Kidney glomerular epithelial cell (primary cell): ENCODE measurements around the gene KRTAP10-4.
"Not testable (repeated sequence)": the region's sequence is repeated elsewhere in the genome, so short reads cannot be mapped to it uniquely, and the experiment has no call there.

ENCODE experiments used
- DNase-seq: peaks from one replicate; lab custom pipeline; 2025; lab: John Stamatoyannopoulos, UW

Gene KRTAP10-4

DNA sequence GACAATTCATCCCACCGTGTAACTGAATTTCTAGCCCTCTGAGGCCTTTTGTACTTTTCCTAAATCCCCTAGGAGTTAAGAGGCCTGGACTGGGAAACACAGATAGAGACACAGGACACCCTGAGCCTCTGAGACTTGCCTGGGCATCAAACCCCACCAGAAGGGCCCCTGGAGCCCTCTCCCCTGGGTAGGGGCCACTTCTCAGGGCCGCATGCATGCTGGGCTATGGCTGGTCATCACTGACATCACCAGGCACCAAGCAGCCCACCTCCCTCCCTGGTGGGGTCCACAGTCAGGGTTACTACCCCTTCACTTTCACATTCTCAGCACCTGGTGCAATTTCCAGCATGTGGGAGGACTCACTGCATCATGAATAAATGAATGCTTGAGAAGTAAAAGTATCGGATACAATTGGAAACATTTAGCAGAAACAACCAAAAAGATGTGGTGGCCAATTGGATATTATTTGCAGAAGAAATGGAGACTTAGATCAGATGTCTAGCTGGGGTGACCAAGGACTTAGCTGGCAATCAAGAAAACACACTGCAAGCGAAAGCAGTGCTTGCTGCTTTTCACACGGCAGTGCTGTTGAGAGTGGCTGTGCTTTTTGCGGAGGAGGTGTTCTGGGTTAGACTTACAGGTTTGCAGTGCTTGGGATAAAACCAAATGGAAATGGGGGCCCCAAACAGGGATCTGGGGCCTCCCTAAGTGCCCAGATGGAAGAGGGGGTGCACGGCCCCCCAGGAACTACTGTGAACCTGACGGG, 25.9 kb downstream of the KRTAP10-4 start:
- no peak for DNase-seq

DNA sequence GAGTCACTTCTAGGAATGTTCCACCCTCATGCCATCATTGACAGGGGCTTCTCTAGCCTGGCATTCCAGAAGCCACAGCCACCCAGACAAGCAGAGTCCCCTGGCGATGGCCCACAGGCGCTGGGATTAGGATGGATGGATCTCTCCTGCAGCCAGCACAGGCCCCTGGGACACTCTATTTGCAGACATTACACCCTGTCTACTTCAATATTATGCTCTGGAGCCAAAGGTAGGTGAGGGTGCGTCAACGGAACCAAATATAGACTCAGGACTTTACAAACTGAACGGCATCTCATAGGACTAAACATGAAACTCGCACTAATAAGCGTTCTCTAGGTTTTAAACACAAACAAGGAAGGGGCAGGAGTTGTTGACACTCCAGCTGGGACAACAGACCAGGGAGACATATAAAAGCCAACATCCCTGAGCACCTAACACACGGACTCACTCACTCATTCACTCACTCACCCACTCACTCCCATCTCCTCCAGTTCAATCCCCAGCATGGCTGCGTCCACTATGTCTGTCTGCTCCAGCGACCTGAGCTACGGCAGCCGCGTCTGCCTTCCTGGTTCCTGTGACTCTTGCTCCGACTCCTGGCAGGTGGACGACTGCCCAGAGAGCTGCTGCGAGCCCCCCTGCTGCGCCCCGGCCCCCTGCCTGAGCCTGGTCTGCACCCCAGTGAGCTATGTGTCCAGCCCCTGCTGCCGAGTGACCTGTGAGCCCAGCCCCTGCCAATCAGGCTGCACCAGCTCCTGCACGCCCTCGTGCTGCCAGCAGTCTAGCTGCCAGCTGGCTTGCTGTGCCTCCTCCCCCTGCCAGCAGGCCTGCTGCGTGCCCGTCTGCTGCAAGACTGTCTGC, 26.8 kb downstream of the KRTAP10-4 start, which contains the start of gene KRTAP10-7:
TSS of gene KRTAP10-7 (plus strand) at position 480 of the 861 bp plus-strand sequence. CDS start at position 505, 25 bp downstream.
- DNase-seq = not testable (repeated sequence)

DNA sequence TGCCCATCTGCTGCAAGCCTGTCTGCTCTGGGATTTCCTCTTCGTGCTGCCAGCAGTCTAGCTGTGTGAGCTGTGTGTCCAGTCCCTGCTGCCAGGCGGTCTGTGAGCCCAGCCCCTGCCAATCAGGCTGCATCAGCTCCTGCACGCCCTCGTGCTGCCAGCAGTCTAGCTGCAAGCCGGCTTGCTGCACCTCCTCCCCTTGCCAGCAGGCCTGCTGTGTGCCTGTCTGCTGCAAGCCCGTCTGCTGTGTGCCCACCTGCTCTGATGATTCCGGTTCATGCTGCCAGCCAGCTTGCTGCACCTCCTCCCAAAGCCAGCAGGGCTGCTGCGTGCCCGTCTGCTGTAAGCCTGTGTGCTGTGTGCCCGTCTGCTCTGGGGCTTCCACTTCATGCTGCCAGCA, 27.6 kb downstream of the KRTAP10-4 start:
- DNase-seq = not testable (repeated sequence)

DNA sequence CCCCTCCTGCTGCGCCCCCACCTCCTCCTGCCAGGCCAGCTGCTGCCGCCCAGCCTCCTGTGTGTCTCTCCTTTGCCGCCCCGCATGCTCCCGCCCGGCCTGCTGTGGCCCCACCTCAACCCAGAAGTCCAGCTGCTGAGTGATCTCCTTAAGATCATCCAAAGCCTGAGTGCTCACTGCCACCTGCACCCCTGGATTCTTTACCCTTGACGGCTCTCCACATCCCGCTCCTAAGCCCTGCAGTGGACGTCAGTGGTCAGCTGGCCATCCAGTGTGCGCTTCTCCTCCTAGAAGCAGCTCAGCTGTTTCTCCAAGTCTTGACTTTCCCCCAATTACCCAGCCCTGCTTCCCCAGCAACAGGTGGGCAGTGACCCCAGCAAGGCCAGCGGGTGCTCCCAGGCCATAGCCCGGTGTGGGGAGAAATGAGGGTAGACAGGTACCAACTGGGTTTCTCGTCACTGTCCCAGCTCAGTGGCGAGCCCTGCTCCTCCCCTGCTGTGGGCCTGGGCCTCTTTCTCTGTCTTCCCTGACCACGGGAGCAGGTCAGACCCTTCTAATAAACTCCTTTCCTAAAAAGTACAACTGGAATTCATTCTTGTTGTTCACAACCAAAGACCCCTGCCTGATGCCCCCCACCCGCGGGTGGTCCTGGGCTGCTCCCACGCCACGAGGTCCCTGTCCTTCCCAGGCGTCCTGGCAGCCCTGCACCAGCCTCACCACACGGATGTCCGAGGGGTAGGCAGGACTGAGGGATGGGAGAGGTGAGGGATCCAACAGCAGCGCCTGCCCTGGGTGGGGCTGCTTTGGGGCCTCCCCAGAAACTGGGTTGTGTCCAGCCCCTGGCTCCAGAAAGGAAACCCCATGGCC, 28.3 kb downstream of the KRTAP10-4 start:
- no peak for DNase-seq

DNA sequence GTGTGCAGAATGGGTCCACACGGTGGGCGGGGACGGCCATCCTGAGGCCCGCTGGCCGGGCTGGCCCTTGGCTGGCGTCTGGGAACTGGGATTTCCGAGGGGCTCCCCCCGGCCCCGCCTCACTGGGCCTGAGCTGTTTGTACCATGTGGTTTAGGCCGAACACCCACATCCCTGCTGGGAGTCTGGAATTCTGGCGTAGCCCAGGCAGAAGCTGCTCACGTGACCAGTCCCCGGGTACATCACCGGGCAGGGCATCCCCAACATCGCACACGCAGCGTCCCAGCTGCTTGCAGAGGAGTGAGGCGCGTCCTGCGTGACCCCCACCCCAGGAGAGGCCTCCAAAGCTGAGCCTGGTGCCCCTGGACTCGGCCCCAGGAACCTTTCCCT, 28.9 kb downstream of the KRTAP10-4 start:
- no peak for DNase-seq

DNA sequence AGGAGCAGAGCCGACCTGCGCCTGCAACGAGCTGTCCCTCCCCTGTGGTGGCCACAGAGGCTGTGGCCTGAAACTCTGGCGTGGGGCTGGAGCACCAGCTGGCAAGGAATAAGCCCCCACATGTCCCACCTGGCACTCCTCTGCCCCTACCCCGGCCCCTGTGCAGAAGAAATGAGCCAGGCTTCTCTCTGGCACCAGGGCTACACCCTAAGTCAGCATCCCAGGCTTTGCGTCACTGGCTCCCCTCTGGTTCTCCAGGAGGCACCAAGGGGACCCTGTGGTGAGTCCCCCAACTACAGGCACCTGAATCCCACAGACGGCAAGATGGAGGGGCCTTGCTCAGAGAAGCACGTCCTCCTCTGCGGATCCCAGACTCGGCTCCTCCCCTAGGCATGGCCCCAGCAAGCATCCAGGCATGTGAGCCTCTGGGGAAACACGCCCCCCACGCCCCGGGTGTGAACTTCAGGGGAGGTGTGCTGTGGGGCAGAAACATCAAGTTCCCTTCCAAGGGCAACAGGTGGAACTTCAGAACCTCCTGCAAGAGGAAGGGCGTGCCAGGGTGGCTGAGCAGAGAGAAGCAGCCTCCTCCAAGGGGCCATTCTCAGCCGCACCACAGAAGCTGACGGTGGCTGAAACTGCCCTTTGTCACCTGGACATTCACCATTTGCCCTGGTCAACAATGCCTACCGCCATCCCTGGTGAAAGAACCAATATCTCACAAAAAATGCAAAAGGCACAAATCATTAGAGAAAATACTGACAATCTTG, 29.8 kb downstream of the KRTAP10-4 start:
- no peak for DNase-seq

DNA sequence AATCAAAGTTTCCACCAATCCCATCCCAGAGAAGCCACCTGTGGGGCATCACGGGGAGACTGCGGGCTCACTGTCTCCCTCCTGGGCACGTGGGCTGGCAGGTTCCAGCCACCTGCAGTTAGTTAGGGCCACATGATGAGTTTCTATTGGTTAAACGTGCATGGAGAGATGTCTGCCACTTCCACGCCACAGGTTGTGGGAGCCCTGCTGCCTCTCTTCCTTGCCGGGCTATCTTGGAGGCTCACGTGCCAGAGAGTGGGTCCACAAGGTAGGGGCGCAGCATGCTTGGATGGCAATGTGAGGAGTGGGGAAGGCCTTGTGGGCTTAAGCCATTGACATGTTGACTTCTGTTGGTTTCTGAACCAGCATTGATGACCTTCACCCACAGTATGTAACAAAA, 30.4 kb downstream of the KRTAP10-4 start:
- no peak for DNase-seq

DNA sequence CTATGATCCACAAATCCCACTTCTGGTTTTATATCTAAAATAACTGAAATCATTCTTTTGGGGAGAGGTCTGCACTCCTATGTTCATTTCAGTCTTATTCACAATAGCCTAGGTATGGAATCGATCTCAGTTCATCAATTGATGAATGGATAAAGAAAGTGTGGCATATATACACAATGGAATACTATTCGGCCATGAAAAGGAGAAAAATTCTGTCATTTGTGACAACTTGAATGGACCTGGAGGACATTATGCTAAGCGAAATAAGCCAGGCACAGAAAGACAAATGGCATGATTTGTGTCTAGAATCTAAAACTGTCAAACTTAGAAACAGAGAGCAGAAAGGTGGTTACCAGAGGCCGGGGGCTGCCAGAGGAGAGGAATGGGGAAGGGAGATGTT, 33.0 kb downstream of the KRTAP10-4 start:
- no peak for DNase-seq

DNA sequence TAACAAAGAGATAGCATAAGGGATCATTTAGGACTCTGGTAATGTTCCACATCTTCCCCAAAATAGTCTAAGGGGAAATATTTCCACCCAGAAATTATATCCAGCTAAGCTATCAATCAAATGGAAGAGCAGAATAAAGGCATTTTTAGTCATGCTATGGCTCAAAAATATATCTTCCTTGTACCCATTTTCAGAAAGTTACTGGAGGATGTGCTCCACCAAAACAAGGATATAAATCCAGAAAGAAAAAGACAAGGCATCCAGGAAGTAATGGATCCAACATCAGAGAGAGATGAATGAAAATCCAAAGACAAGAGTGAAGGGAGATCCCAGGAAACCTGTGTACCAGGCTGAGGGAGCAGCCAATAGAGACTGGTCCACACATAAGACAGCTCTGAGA, 35.7 kb downstream of the KRTAP10-4 start:
- DNase-seq = no peak

DNA sequence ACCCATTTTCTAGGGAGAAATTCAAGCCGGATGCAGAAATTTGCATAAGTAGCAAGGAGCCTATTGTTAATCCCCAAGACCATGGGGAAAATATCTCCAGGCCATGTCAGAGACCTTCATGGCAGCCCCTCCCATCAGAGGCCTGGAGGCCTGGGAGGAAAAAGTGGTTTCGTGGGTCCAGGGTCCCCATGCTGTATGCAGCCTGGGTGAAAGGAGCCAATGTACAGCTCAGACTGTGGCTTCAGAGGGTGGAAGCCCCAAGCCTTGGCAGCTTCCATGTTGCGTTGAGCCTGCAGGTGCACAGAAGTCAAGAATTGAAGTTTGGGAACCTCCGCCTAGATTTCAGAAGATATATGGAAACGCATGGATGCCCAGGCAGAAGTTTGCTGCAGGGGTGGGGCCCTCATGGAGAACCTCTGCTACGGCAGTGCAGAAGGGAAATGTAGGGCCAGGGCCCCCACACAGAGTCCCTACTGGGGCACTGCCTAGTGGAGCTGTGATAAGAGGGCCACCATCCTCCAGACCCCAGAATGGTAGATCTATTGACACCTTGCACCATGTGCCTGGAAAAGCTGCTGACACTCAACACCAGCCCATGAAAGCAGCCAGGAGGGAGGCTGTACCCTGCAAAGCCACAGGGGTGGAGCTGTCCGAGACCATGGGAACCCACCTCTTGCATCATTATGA, 36.8 kb downstream of the KRTAP10-4 start:
- DNase-seq = not testable (repeated sequence)

DNA sequence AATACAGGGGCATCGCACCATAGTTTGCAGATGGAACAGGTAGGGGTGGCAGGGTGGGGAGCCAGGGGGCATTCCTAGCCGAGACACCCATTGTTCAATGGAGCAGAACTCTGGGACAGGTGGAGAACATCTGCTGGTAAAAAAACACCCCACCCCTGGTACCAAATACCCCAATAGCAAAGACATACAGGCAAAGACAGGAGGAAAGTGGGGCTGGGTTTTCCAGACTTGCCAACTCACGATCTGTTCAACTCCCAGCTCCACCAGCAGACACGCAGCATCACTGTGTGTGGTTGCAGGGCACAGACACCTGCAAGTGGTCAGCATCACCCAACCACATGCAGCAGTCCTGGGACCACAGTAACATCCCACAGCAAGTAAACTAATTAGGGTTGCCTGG, 38.0 kb downstream of the KRTAP10-4 start:
- no peak for DNase-seq

DNA sequence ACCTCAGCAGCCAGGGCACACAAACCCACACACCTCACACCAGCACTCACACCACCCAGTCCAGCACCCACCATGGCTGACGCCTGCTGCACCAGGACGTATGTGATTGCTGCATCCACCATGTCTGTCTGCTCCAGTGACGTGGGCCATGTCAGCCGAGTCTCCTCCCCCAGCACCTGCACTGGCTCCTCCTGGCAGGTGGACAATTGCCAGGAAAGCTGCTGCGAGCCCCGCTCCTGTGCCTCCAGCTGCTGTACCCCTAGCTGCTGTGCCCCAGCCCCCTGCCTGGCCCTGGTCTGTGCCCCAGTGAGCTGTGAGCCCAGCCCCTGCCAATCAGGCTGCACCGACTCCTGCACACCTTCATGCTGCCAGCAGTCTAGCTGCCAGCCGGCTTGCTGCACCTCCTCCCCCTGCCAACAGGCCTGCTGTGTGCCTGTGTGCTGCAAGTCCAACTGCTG, 38.5 kb downstream of the KRTAP10-4 start, which contains the start of gene KRTAP10-8:
TSS of gene KRTAP10-8 (plus strand) at position 51 of the 458 bp plus-strand sequence. CDS start at position 73, 22 bp downstream.
- DNase-seq = no peak

DNA sequence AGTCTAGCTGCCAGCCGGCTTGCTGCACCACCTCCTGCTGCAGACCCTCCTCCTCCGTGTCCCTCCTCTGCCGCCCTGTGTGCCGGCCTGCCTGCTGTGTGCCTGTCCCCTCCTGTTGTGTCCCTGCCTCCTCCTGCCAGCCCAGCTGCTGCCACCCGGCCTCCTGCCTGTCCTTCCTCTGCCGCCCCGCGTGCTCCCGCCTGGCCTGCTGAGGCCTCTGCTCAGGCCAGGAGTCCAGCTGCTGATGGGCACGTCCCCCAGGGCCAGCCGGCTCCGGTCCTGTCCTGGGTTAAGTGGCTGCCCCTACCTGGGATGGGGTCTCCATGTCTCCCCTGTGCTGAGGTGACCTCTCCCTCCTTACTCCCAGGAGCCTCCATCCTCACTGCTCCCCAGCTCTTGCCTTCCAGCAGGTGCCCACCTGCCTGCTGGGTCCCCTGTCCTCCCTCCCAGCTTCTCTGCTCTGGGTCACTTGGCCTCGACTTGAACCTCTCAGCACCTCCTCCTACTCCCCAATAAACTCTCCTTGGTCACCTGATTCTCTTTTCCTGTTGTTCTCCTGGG, 39.2 kb downstream of the KRTAP10-4 start:
- DNase-seq = no peak

DNA sequence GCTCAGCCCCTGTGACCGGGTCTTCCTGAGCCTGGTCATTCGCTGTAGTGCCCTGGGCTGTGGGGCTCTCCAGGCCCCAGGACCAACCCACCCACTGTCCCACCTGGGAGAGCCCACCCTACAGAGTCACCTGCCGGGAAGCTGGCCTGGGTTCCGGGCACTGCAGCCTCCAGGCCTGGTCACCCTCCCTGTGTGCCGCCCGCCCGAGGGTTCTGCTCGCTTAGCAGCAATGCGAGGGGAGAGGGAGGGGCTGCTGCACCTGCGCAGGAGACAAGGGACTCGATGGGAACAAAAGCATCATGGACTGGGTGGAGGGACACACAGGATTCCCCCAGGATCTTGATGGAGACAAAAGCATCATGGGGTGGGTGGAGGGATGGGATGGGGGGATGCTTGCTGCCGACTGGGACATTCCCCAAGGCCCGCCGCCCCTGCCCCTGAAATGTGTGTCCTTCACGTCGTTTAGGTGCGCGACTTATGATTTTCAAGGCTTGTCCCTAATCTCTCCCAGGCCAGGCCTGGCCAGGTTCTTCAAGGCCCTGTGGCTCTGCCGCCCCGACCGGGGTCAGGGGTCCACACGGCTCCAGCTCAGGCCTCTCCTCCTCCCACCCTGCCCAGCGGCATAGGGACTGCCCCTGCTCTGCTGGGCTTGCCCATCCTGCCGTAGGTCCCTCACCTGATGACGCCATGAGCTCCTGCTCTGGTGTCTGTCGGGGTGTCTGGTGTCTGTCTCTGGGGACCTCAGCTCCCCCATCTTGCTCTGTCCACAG, 40.0 kb downstream of the KRTAP10-4 start:
- DNase-seq = no peak

DNA sequence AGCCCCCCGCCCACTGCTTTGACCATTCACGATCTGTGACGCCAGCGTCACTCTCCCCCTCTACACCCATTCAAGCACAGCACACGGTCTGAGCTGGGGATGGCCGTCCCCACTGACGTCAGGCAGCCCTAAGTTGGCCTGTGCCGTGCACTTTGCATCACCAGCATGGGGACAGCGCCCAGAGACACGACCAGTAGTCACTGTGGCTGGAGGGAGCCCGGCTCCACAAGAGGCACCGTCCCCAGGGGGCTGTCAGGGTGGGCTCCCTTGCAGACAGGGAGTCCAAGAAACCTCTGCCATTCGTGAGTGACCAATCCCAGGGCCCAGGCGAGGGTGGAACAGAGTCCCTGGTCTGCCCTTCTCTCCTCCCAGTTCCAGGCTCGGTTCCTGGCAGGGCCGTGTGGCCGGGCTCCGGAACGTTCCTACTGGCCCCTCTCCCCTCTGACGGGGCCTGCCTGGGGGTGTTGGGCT, 40.7 kb downstream of the KRTAP10-4 start:
- no peak for DNase-seq

DNA sequence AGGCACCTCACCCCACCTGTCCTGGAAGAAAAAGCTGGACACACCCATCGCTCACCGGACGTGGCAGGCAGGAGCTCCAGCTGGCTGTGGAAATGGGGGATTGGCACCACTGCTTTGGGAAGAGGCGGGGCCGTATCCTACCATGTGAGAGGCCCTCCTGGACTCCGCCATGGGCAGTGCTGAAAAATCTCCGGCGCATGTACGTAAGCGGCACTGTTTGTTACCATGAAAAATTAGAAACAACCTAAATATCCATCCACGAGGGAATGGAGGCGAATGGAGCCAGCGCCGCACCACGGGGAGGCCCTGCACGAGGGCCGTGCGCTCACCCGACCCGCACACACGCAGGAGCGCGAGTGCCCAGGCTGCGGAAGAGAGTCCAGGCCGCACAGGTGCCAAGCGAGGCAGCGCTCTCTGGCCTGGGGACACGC, 41.4 kb downstream of the KRTAP10-4 start:
- no peak for DNase-seq

DNA sequence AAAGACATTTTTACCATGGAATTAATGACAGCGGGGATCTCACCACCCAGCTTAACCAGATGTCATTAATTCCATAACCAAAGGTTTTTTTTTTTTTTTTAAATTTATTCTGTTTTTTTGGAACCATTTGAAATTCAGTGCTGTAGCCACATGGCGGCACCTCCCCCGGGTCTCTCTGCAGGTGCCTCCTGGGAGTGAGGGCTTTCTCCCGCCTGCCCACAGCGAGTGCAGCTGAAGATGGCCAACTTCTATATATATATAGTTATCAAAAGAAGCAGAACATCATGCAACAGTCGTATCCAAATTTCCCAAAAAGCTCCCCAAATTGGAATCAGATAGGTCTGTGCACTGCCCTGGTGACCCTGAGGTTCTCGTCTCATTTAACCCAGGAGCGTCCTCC, 41.9 kb downstream of the KRTAP10-4 start:
- DNase-seq = no peak

DNA sequence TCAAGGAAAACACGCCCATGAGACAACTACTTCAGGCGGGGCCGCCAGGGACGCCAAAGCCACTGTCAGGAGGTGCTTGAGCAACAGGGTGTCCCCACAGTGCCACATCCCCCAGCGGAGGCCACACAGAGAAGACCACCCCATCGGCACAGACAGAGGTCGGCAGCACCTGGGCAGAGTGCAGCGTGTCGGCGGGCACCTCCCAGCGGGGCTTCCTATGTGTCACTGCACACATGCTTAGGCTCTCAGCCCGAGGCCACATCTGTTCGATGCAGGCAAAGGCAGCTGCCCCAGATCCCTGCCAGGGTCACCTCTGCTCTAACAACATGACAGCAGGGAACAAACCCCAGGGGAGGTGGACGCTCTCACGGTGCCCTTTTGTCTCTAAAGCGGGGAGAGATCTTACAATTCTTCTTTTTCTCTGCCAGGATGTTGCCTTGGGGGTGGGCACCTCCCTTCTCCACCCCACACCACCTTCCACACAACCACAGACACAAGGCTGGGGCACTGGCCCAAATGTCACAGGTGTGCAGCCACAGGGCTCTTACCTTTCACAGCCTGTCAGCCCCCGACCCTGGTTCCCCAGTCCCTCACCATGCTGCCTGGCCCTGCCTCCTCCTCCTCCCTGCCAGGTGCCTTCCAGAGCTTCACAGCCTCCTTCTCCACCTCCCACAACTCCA, 42.5 kb downstream of the KRTAP10-4 start:
- no peak for DNase-seq

DNA sequence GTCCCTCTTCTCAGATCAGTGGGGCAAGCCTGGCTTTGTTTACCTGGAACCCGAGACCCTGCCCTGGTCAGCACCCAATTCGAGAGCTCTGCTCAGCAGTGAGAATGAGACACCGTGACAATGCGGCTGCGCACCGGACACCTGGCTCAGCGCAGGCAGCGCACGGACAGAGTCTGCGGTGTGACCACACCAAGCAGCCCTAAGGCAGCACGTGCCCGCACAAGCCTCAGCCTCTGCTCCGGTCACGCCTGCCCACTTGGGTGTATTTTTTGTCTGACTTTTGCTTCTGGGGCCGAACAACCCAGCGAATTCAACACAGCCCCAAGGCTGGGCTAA, 43.0 kb downstream of the KRTAP10-4 start:
- DNase-seq = no peak
